AG10803 (cell line): ENCODE results near the gene MTA2.

Experiments
- DNase-seq: peaks from one replicate; pipeline ENCODE4 v3.0.0; 2010; ENCODE audit warnings: low read depth
- H3K4me3 ChIP-seq: 2 replicates; pipeline ENCODE4 v1.5.1; 2011; ENCODE audit warnings: mild to moderate bottlenecking, low read length, control low read depth
- CTCF ChIP-seq: conservative IDR thresholded peaks from 2 replicates; pipeline ENCODE4 v1.5.1; 2011; ENCODE audit warnings: mild to moderate bottlenecking, low read length, control low read depth, inconsistent platforms

Gene MTA2

DNA sequence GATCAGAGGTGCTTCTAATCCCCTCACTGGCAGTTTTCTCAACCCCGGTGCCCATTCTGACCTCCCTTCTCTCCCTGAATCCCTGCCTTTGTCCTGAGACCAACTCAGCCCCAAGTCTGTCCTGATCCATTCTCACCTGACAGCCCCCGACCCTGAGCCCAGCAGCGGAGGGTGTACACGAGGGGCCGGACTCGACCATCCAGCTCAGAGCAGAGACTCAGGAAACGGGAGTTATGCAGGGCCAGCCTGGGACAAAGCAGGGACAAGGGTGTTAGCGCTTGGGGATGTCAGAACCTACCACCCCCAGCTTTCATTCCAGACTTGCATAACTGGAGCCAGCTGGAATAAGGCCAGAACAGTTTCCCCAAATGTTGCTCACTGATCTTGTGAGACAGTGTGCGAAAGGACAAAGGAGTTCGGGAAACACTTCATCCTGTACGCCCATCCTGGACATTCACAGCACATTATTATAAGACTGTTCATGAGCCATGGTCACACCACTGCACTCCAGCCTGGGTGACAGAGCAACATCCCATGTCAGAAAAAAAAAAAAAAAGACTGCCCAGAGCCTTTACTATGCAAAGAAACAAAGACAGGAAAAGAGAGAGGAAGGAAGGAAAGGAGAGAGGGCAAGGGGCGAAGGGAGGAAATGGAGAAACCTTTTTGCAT, 24.5 kb downstream of the MTA2 start:
- DNase-seq: no peak
- H3K4me3 ChIP-seq: no peak overlapping the region
- no peak for TF ChIP-seq CTCF

GRCh38 chr11:62575837-62576236, 25.8 kb downstream of the MTA2 start:
- H3K4me3 ChIP-seq: peak overlapping the region; percentile 90
- DNase-seq: no peak
- no peak for TF ChIP-seq CTCF

DNA sequence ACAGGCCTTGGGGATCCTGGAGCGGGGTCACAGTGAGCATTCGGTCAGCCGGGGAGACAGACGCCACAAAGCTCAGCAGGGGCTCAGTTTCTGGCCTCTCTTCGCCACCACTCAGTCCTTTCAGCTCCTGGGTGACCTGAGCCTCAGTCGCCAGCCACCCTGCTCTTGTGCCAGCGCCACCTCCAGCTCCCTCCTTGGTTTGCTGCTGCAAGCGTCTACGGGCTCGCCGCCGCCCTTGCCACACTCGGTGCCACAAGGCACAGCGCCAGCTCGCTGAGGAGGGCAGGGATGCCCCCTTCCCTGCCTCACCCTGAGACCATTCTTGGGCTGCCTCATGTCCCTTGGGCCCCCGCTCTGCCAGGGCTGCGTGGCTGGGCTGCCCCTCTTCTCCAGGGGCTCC, 26.5 kb downstream of the MTA2 start:
- peak overlapping the region; percentile 90 for H3K4me3 ChIP-seq
- TF ChIP-seq CTCF: no peak
- DNase-seq: no peak

- no peak for TF ChIP-seq CTCF
- peak overlapping the region; percentile 90 for H3K4me3 ChIP-seq
- no peak for DNase-seq
These were observed 27.1 kb downstream of the MTA2 start for GRCh38 chr11:62574363-62575071.

DNA sequence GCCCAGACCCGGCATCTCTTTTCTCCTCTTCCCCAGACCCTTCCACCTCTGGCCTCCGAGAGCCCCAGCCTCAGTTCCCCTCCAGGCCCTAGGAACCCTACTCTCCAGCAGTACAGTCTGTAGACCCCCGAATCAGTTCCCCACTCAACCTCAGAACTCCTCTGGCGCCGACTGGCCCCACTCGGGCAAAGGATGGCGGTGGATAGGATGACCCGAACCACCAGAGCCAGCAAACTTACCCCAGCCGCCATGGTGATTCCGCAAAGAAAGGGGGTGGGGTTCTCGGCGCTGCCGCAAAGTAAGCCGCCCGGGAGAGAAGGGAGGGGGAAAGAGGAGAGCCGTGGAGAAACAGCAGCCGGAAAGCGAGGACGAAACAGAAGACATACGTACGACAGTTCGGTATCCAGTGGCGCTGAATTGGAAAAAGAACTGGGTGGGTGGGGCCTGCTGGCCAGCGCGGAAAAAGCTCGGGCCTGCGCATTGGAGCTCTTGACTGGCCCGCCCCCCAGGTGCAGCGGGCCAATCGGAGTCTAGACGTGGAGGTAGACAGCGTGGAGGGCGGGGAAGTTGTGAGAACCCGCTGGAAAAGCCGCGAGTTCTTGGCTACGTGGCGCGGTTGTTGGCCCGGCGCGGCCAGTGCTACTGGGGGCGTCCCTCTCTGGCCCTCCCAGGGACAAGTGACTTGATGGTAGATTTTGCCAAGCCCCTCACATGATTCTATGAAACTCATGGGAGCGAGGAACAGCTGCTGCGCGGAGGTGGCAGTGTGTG, 27.9 kb downstream of the MTA2 start, which contains the start of gene EEF1G:
Gene EEF1G (minus strand): TSS at position 300 of the 771 bp plus-strand sequence. CDS start 49 bp downstream, at position 251.
- TF ChIP-seq CTCF: no peak
- H3K4me3 ChIP-seq: peak within 1 kb of the TSS; percentile 98
- DNase-seq: peak; percentile 100

DNA sequence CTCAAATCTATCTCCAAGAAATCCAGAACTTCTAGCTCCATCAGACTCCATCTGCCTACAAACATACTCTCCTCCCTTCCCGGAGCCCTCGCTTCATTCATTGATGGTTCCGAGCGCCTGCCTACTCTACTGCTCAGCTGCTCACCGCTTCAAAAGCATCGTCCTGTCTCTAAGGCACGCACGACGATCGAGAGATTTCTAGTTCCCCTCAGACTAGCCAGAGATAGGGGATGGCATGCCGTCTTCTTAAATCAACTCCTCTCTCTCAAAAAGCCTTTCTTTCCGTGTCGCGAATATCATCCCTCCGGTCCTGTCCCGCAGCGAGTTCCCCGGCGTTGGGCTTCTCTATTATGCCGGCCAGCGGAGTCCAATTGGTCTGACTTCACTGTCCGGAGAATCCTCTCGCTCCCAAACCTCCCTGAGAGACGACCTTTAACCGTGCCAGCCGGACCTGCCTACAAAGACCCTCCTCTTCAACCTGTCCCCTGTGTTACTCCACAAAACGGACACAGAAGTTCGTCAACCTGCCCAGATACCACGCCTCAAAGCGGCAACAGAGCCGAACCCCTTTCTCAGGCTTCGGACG, 28.6 kb downstream of the MTA2 start:
- DNase-seq: no peak
- H3K4me3 ChIP-seq: peak overlapping the region; percentile 98
- TF ChIP-seq CTCF: no peak
